Smooth muscle cell (in vitro differentiated cells): Measurements from ENCODE around the gene CHST8. TPM values are rescaled to one million over a fixed set of nuclear protein-coding genes. Genes with fewer than 3 reads are reported as not detected.

Experiments used
- DNase-seq: peaks from one replicate; lab custom pipeline; 2025; ENCODE audit not compliant: unreplicated experiment; lab: John Stamatoyannopoulos, UW
- H2AFZ ChIP-seq: fragments of 200-600 bp; sonication (generic); 2 replicates; pipeline ENCODE4 v1.6.0; 2016; ENCODE audit warnings: antibody characterized with exemption, low read depth, mild to moderate bottlenecking
- H3F3A ChIP-seq: fragments of 200-600 bp; sonication (generic); 2 replicates; pipeline ENCODE4 v1.6.0; 2017; ENCODE audit warnings: antibody characterized with exemption, low read depth
- H3K27ac ChIP-seq: fragments of 200-600 bp; sonication (generic); 2 replicates; pipeline ENCODE4 v1.5.1; 2016; ENCODE audit warnings: low read depth, mild to moderate bottlenecking
- H3K27me3 ChIP-seq: fragments of 200-600 bp; sonication (generic); 2 replicates; pipeline ENCODE4 v1.6.1; 2016; ENCODE audit warnings: low read depth, mild to moderate bottlenecking
- H3K36me3 ChIP-seq: fragments of 200-600 bp; sonication (generic); 2 replicates; pipeline ENCODE4 v1.5.1; 2016; ENCODE audit warnings: low read depth
- H3K4me1 ChIP-seq: fragments of 200-600 bp; sonication (generic); 2 replicates; pipeline ENCODE4 v1.5.1; 2016; ENCODE audit warnings: low read depth
- H3K4me2 ChIP-seq: fragments of 200-600 bp; sonication (generic); 2 replicates; pipeline ENCODE4 v1.6.0; 2016; ENCODE audit warnings: mild to moderate bottlenecking
- H3K4me3 ChIP-seq: fragments of 200-600 bp; sonication (generic); 2 replicates; pipeline ENCODE4 v1.5.1; 2016; ENCODE audit warnings: mild to moderate bottlenecking
- H3K79me2 ChIP-seq: fragments of 200-600 bp; sonication (generic); 2 replicates; pipeline ENCODE4 v1.6.0; 2016; ENCODE audit warnings: low read depth, mild to moderate bottlenecking
- H3K9ac ChIP-seq: fragments of 200-600 bp; sonication (generic); 2 replicates; pipeline ENCODE4 v1.6.0; 2016; ENCODE audit warnings: low read depth
- H3K9me3 ChIP-seq: fragments of 200-600 bp; sonication (generic); replicated peaks from 2 replicates; pipeline ENCODE4 v1.5.1; 2016; ENCODE audit warnings: low read depth
- H4K20me1 ChIP-seq: fragments of 200-600 bp; sonication (generic); 2 replicates; pipeline ENCODE4 v1.6.0; 2016; ENCODE audit warnings: low read depth
- CTCF ChIP-seq: fragments of 200-600 bp; sonication (generic); IDR thresholded peaks from 2 replicates; pipeline ENCODE4 v1.5.1; 2017; ENCODE audit warnings: borderline replicate concordance, mild to moderate bottlenecking, antibody characterized with exemption; ENCODE audit not compliant: insufficient read depth, poor library complexity, severe bottlenecking
- whole genome bisulfite sequencing: methylation state at CpG from one replicate; pipeline ENCODE4 v1.1.7; 2016; ENCODE audit warnings: low lambda C conversion rate; 5-methylcytosine and 5-hydroxymethylcytosine counted together
- polyA plus RNA-seq: library from polyadenylated mRNA; unstranded; fragments of >200 nt; fragmentation: Nextera tagmentation; extraction: Ambion mirVana; gene quantifications from 2 replicates; pipeline ENCODE4 v1.2.1, GENCODE V29; 2016
- total RNA-seq: library from RNA; depleted of rRNA; stranded (reverse); fragments of >200 nt; gene quantifications from 2 replicates; pipeline ENCODE4 v1.2.3, GENCODE V29; 2014

CHST8 gene
- total and polyA plus RNA-seq, 2 experiments from 2014 or later = not detected

DNA sequence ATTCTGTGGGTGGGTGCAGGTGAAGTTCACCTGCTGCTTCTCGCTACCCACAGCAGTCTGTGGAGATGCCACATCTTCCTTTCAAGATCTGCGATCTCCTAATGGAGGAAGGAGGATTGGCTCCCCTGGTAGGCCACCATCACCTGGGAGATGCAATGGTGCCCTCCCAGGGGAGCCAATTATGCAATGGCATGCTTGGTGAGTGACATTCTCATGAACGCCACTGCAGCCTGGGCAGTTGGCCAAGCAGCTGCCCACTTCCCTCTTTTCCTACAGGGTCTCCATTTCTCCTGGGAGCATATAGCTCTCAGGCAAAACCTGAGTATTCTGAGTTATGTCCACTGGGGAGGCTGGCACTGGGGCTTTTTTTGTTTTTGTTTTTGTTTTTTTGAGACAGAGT lies 91.4 kb downstream of the CHST8 start:
- Histone ChIP-seq H3K4me2 (no peak overlapping the region), H2AFZ (no peak overlapping the region), H3K9ac (no peak overlapping the region), H3K27me3 (no peaks in the 10 kb centered on the region), H4K20me1 (no peaks in the 10 kb centered on the region), H3K9me3 (no peaks in the 10 kb centered on the region), H3K79me2 (no peaks in the 10 kb centered on the region), H3K27ac (no peak overlapping the region), H3K4me3 (no peak overlapping the region), H3K4me1 (no peaks in the 10 kb centered on the region), H3K36me3 (no peaks in the 10 kb centered on the region), H3F3A (no peaks in the 10 kb centered on the region)
- no peak for TF ChIP-seq CTCF
- no peak for DNase-seq
- WGBS = 90% methylated on average over 3 of the region's 3 CpGs

- Histone ChIP-seq H3K9ac (no peak overlapping the region), H3K36me3 (no peaks in the 10 kb centered on the region), H3K27me3 (no peaks in the 10 kb centered on the region), H4K20me1 (no peaks in the 10 kb centered on the region), H3K79me2 (no peaks in the 10 kb centered on the region), H3K4me2 (no peak overlapping the region), H2AFZ (no peak overlapping the region), H3K4me3 (no peak overlapping the region), H3K27ac (no peak overlapping the region), H3K9me3 (no peaks in the 10 kb centered on the region), H3F3A (no peaks in the 10 kb centered on the region), H3K4me1 (no peaks in the 10 kb centered on the region)
- no peak for DNase-seq
- TF ChIP-seq CTCF = no peak
- WGBS = 92% methylated on average over 3 of the region's 3 CpGs
Observed at GRCh38 chr19:33714149-33714548, 92.4 kb downstream of the CHST8 start.

- Histone ChIP-seq H3K9me3 (no peaks in the 10 kb centered on the region), H4K20me1 (no peaks in the 10 kb centered on the region), H3K4me3 (no peak overlapping the region), H3K36me3 (no peaks in the 10 kb centered on the region), H3K27ac (no peak overlapping the region), H3K9ac (no peak overlapping the region), H2AFZ (no peak overlapping the region), H3K27me3 (no peaks in the 10 kb centered on the region), H3K79me2 (no peaks in the 10 kb centered on the region), H3K4me2 (no peak overlapping the region), H3F3A (no peaks in the 10 kb centered on the region), H3K4me1 (no peaks in the 10 kb centered on the region)
- no peak for TF ChIP-seq CTCF
- 78% methylated on average over 1 of the region's 1 CpG for WGBS
- DNase-seq = no peak
Observed at GRCh38 chr19:33715462-33715861, 93.7 kb downstream of the CHST8 start.

- 90% methylated on average over 3 of the region's 3 CpGs for WGBS
- H3K4me1 ChIP-seq = no peaks in the 10 kb centered on the region
- TF ChIP-seq CTCF = no peak
- H3K36me3 ChIP-seq = no peaks in the 10 kb centered on the region
- H3K9ac ChIP-seq = no peak overlapping the region
- no peak overlapping the region for H3K4me2 ChIP-seq
- H3F3A ChIP-seq = no peaks in the 10 kb centered on the region
- no peaks in the 10 kb centered on the region for H4K20me1 ChIP-seq
- H3K27ac ChIP-seq = no peak overlapping the region
- no peak overlapping the region for H2AFZ ChIP-seq
- H3K4me3 ChIP-seq = no peak overlapping the region
- no peaks in the 10 kb centered on the region for H3K9me3 ChIP-seq
- no peaks in the 10 kb centered on the region for H3K27me3 ChIP-seq
- DNase-seq = no peak
- H3K79me2 ChIP-seq = no peaks in the 10 kb centered on the region
Observed at GRCh38 chr19:33717878-33718277, 96.1 kb downstream of the CHST8 start.
